Iris pigment epithelial cell (primary cell): ENCODE results near the gene LAMB1.

Experiments
- DNase-seq: peaks from one replicate; pipeline ENCODE4 v3.0.0-alpha.2; 2011; ENCODE audit warnings: low read depth

LAMB1 gene

DNA sequence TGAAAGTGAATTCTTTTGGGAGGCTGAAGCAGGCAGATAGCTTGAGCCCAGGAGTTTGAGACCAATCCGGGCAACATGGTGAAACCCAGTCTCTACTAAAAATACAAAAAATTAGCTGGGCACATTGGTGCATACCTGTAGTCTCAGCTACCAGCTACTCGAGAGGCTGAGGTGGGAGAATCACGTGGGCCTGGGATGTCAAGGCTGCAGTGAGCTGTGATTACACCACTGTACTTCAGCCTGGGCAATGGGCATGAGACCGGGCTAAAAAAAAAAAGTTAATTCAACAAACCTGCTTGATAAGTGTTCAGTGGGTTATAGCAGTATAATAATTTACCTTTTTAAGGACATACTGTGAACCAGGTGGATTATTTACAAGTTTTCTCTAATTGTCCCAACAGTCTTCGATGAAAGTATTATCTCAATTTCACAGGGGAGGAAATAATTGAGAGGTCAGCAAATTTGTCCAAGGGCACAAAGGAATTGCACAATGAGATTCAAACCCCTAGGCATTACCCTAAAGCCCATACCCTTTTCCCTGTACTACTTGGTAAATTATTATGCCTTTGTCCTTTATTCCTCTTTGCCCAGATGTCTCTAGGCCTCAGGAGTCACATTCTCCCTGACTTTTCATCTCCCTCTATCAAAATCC, 125.1 kb downstream of the LAMB1 start:
- DNase-seq: no peak

DNA sequence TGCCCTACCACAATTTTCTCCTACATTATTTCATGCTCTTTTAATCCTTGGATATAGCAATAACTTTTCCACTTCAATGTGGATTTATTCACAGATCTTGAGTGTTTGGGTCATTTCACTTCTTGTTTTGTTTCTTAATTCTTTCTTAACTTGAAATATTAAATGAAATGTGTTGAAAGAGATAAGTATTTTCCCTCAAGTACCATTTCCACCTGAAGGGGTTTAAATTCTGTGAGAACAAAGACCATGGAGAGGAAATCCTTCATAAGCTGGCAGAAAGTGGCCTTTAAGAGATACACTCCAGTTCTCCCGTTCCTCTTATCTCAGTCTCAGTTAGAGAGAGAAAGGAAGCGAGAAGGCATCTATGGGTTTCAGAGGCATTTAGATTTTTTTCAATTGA, 126.0 kb downstream of the LAMB1 start:
- DNase-seq: no peak

DNA sequence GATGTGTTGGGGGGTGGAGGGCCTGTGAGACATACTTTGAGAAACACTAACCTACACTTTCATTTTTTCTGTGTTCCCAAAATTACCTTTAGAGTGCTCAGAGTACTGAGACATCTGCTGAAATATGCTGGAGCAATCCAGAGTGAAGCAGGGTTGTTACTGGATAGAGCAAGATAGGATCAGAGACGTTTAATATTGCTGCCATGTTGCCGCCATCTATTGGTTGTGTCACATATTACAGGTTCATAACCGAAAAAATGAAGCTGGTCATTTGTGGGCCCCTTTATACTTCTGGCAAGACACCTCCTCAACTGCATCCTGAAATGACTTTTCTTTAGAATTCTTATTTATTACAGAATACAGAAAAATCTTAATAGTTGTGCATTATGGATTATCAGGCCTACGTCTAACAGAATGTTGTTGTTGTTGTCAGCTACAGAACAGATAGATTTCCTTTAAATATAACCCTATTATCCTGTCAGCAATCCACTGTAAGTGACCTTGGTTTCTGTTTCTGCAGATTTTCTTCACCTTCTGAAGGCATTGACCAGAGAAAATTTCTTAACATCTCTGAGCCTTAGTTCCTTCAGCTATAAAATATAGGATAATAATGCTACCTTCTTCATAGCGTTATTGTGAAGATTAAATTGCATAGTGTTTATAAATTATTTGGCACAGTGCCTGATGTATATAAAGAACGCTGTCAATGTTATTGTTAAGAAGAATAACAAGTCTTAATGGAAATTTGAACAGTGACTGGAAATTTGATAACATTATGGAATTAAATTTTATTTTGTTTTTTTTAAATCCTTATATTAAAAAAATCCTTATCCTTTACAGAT, 128.1 kb downstream of the LAMB1 start:
- DNase-seq: peak; percentile 76

DNA sequence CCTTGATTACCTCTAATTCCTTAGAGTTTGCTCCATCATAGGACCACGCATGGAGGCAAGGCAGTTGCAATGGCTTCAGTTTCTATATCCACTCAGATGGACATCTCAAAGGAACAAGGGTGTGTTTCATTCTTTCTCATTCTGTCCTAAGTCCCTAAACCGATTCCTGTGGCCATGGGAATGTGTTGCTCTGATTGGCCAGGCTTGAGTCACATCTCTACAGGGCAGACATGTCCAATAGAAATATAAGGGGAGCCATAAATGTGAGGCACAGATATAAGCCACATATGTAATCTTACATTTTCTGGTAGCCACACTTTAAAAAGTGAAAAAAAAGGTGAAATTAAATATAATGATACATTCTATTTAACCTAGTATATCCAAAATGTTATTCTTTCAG, 128.8 kb downstream of the LAMB1 start:
- DNase-seq: no peak
